M059J (cell line): ENCODE measurements around the gene MORN1. TPM values are rescaled to one million over a fixed set of nuclear protein-coding genes. Genes with fewer than 3 reads are reported as not detected.

Source experiments
- DNase-seq: peaks from one replicate; pipeline ENCODE4 v3.0.0-alpha.2; 2012; ENCODE audit warnings: low read depth
- total RNA-seq: library from RNA; depleted of rRNA; stranded (reverse); fragments of >200 nt; shearing (Covaris generic); gene quantifications from 2 replicates; pipeline ENCODE4 v1.2.3, GENCODE V29; 2014

The MORN1 gene
- total RNA-seq, 1 experiment from 2014 or later = 11.0 TPM

GRCh38 chr1:2374252-2375155, 16.9 kb downstream of the MORN1 start:
- DNase-seq = no peak

- DNase-seq = no peak
These were observed 17.7 kb downstream of the MORN1 start for GRCh38 chr1:2373551-2374251.

GRCh38 chr1:2372551-2373490, 18.5 kb downstream of the MORN1 start:
- DNase-seq = peak; percentile 54

GRCh38 chr1:2368053-2368744, 23.2 kb downstream of the MORN1 start:
- no peak for DNase-seq

GRCh38 chr1:2363847-2364513, 27.4 kb downstream of the MORN1 start:
- no peak for DNase-seq

- peak; percentile 42 for DNase-seq
These were observed 30.6 kb downstream of the MORN1 start for GRCh38 chr1:2360588-2361364.

DNA sequence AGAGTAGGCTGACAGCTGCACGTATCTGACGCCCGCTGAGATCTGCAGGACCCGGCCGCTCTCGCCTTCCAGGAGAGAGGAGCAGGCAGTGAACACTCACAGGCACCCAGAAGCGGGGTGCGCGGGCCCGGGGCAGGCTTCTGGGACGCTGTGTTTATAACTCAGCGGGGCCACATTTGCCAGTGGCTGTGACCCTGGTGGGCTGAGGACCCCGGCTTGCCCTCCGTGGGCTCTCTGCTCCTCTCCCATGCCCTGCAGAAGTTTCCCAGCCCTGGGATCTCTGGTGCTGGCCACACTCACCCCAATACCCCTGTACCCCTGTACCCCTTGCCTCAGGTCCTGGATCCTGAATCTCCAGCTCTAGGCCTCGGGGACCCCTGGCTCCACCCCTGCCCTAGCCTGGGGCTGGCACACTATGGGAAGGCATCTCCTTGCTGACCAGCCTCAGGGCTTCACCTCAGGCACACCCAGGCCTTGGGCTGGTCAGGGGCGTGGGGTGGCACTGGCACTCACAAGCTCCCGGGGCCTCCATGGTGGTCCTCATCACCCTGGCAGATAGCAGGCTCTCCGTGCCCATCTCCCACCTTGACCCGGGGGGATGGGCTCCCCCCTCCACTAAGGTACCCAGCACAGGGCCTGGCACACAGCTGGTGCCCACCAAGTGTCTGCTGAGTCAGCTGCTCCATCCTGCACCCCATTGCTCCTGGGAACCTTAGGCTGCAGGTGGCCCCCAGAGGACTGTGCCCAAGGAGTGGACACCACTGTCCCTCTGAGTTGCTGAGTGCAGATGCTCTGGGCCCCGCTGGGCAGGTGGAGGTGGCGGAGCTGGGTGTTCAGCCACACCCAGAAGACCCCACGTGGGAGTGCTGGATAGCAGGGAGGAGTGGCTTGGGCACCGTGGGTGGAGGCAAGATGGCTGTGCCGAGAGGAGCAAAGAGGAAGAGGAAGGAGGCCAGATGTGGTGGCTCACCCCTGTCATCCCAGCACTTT, 32.4 kb downstream of the MORN1 start:
- DNase-seq = no peak

- DNase-seq = no peak
These were observed 33.3 kb downstream of the MORN1 start for GRCh38 chr1:2358072-2358471.

DNA sequence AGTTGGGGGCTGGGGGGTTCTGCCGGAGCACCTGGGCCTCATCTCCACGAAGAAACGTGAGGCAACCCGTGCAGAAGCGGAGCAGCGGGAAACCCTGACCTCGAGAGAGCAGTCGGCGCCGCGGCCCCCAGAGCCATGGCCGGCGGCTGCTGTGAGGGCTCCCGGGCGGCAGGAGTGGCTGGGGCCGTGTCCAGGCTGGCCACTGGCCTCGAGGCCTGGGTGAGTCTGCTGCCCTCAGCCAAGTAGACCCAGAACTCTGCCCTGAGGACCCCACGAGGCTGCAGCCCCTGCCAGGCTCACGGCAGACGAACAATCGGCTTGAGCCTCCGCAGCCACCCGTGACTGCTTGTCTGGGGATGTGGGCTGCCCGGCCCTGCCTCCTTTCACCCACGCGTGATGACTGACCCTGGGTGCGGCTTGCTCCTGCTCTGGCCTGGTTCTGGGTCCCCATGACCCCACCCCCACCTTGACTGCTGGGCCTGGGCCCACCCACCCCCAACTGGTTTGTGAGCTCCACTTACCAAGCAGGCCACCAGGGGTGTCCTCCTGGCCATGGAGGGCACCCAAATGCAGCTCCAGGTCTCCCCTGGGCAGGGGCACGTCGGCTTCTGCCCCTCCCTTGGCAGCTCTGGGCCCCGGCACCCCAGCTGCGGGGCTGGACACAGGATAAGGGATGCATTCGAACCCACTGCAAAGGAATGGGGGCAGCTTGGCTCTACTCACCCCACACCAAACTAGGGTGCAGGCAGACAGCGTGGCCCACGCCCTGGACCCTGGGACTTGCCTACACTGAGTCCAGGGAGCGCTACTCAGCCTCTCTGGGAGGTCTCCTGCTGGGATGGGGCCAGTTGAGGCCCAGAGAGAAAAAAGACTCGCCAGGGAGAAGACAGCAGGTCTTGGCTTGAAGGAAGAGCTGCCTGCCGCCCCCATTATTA, 34.2 kb downstream of the MORN1 start:
- DNase-seq = no peak

DNA sequence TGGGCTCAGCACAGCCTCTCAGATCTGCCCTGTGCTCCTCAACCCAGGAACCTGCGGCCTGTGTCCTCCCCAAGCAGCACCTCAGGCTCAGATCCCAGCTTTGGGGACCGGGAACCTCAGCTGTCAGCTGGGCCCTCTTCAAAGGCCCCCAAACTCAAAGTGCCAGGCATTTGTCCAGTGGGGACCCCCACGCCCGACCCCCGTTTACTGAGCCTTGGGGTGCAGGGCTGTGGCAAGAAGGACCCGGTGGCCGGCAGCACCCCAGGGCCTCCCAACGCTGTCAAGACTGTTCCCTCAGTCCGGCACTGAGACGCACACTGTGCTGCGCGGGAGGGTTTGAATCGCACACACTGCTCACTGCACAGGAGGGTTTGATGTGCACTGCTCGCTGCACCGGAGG, 35.0 kb downstream of the MORN1 start:
- DNase-seq = no peak

DNA sequence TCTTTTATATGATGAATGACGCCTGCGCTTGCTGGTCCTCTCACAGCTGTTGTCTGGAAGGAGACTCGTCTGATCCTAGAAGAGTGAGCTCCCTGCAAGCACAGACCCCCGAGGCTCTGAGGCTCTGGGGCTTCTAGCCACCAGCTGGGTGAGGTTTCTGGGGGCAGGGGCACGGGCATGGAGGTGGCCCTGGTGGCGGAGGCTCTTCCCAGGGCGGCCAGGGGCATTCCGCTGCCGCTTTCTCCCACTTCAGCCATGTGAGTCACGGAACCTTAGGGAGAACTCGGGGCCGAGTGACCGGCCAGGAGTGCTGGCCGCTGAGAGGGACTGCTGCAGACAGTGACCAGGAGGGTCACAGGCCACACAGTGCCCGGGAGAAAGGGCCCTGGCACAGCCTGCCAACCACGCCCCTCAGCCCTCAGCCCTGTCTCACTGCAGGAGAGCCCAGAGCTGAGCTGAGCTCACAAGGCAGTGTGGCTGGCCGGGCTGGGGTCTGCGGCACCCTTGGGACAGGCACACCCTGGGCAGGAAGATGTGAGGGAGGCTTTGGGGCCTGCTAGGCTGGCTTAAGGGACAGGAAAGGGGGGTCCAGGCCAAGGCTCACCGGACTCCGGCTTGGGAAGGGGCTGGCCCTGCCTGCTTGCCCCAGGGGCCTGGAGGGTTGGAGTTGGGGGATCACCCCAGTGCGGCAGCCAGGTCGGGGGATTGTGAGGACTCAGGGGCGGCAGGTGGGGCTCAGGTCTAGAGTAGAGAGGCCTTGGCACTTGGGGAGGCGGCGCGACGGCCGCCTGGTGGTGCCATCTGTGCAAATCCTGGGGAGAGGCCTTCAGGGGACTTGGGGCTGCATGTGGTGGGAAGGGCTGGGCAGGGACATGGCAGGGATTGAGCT, 35.7 kb downstream of the MORN1 start:
- DNase-seq = no peak

DNA sequence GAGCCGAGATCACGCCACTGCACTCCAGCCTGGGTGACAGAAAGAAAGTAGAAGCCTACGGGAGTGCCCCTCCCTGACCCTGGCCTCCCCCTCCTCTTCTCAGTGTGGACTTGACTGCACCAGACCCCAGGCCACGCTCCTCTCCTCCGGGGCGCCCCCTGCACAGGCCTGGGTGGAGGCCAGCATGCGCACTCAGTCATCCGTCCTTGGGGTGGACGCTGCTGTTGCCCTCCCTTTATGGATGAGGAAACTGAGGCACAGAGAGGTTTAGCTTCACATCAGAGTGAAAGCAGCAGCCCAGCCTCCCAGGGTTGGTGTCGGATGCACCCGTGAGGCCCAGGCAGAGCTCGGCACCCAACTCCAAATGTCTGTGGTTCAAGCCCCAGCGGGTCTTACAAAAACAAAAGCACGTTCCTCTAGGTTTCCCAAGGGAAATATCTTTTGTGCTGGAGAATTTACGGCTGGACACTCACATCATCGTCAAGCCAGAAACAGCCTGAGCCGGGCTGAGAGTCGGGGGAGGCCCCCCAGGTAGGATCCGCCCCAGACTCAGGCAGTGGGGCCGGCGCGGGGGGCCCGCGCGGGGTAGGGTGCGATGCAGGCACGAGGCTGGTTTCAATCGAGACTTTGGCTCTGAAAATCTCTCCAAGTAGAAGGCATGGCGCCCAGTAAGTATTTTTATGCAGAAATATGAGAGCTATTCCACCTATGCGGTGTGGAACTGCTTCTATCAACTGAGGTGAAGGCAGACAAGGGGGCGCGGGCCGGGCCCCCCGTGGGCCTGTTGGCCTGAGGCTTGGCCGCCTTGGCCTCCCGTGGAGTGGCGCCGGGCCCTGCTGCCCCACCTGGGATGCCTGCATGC, 36.6 kb downstream of the MORN1 start:
- no peak for DNase-seq

DNA sequence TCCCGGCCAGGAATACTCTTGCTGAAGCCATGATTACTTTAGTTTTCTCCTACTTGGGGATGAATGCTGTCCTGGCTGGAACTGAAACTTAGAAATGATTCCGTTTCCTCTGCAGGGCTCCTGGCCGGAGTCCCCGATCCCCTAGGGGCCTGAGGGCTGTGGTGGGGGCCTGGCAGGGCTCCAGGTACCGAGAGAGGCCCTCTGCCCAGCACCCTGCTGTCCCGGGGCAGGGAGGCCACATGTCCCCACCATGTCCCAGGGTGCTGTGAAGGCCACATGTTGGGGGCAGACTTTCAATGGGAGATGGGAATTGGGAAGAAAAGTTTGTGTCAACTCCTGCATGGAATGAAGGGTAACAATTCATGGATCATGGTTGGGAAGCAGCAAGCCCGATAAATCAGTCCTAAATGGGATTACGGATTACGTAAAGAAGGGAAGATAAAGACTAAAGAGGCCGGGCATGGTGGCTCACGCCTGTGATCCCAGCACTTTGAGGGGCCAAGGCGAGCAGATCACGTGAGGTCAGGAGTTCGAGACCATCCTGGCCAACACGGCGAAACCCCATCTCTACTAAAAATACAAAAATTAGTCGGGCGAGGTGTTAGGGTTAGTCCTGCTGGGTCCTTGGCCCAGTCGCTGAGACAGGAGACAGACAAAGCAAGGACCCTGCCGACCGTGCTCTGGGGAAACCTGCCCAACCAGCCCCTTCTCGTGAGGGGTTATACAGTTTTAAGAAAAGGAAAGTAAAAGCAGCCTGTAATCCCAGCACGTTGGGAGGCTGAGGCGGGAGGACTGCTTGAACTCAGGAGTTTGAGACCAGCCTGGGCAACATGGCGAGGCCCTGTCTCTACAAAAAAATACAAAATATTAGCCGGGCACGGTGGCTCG, 37.6 kb downstream of the MORN1 start:
- no peak for DNase-seq

DNA sequence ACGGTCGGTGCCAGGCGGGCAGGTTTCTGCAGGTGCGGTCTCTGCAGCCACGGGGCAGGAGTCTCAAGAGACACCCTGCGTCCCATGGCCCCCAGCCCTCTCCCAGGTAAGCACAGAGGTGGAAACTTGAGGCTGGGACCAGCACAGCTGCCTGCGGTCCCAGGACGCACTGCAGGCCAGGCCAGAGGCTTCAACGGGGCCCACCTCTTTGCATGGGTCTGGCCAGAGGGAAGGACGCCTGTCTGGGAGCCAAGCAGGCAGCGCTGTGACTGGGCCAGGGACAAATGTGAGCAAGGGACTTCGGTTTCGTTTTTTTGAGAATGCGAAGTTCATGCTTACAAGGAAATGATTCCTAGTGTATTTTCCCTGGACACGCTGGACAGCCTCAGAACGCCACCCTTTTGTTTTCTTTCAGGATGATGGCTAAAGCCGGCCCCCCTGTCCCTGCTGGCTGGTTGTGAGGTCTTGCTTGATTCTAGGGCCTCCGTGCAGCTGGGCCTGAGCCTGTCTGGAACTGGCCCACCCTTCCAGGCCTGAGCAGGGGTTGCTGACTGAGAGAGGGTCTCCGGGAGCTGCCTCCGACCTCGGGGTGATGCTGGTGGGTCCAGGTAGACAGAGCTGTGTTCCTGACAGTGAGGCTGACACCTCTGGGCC, 38.3 kb downstream of the MORN1 start:
- DNase-seq = no peak
